ENCODE data around the gene RDH5.

RDH5 gene, protein sequence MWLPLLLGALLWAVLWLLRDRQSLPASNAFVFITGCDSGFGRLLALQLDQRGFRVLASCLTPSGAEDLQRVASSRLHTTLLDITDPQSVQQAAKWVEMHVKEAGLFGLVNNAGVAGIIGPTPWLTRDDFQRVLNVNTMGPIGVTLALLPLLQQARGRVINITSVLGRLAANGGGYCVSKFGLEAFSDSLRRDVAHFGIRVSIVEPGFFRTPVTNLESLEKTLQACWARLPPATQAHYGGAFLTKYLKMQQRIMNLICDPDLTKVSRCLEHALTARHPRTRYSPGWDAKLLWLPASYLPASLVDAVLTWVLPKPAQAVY

DNA sequence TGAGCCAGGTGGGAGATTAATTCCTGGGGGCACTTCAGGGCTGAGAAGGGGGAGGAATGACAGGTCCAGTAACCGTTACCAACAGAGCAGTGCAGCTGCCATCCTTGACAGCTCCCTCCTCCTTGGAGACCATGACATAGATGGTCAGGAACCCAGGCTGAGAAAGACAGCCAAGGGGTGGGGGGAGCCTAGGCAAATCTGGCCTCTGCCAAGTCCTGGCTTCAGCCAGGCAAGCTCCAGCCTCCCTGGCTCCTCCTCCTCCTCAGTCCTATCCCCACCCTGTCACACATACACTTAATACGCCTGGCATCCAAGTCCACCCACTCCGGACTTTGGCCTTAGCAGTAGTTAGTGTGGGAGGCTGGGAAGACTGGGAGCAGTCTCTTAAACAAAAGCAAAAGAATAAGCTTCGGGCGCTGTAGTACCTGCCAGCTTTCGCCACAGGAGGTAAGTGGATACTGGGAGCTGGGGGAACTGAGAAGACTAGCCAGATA lies at the start of gene RDH5:
Gene RDH5, plus strand, starts transcription at position 323 of the 494 bp plus-strand sequence. CDS start 792 bp downstream, outside the sequence.
- TF ChIP-seq ZFX (IDR thresholded peaks at IDR 0.05) = no peak
- TF ChIP-seq, protein P1, sequence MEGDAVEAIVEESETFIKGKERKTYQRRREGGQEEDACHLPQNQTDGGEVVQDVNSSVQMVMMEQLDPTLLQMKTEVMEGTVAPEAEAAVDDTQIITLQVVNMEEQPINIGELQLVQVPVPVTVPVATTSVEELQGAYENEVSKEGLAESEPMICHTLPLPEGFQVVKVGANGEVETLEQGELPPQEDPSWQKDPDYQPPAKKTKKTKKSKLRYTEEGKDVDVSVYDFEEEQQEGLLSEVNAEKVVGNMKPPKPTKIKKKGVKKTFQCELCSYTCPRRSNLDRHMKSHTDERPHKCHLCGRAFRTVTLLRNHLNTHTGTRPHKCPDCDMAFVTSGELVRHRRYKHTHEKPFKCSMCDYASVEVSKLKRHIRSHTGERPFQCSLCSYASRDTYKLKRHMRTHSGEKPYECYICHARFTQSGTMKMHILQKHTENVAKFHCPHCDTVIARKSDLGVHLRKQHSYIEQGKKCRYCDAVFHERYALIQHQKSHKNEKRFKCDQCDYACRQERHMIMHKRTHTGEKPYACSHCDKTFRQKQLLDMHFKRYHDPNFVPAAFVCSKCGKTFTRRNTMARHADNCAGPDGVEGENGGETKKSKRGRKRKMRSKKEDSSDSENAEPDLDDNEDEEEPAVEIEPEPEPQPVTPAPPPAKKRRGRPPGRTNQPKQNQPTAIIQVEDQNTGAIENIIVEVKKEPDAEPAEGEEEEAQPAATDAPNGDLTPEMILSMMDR (conservative IDR thresholded peaks at IDR 0.05) = no peak
- no peak within 1 kb of the TSS for H3K27ac ChIP-seq

DNA sequence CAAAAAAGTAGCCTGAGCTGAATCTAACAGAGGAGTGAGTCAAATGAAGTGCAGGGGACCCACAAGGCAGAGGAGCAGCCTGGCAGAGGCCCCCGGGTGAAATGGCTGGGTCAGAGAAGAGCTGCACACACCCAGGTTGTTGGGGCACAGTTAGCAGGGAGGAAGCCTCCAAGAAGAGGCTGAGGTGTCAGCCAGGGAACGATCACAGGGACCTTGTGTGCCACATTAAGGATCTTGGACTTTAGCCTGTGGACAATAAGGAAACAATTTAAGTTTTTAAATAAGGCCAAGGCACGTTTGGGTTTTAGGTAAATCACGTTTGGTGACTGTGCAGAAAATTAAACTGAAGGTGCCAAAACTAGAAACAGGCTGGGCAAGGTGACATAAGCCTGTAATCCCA lies 48.4 kb upstream of the RDH5 start:
- TF ChIP-seq, protein P1 (conservative IDR thresholded peaks at IDR 0.05) = no peak
- TF ChIP-seq ZFX (IDR thresholded peaks at IDR 0.05) = no peak
- no peak overlapping the region for H3K27ac ChIP-seq

DNA sequence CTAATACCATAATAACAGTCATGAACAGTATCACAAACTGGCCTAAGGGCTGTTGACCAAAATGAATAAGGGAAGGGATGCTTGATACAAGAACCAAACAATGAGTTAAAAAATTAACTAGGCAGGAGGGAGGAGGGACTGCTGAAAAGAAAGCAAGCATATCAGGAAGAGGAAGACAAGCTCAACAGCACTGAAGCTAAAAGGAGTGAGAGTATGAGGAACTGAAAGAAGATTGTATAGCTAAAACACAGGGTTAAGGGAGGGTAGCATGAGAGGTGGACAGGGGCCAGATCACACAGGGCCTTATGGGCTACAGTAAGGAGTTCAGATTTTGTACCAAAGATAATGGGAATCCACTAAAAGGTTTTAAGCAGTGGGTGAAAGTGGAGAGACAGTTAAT lies 46.6 kb upstream of the RDH5 start:
- H3K27ac ChIP-seq = no peak overlapping the region
- TF ChIP-seq, protein P1 (conservative IDR thresholded peaks at IDR 0.05) = no peak
- no peak for TF ChIP-seq ZFX (IDR thresholded peaks at IDR 0.05)

DNA sequence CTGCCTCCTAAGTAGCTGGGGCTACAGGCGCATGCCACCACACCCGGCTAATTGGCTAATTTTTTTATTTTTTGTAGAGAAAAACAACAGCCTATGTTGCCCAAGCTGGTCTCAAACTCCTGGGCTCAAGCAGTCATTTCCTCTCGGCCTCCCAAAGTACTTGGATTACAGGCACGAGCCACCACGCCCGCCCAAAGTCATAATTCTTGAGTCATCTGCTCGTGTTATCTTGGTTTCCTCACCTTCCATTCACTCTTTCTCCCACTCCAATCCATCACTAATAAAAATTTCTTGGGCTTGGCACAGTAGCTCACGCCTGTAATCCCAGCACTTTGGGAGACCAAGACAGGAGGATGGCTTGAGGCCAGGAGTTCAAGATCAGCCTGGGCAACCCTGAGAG lies 44.5 kb upstream of the RDH5 start:
- H3K27ac ChIP-seq = no peak overlapping the region
- TF ChIP-seq, protein P1 (conservative IDR thresholded peaks at IDR 0.05) = no peak
- no peak for TF ChIP-seq ZFX (IDR thresholded peaks at IDR 0.05)

DNA sequence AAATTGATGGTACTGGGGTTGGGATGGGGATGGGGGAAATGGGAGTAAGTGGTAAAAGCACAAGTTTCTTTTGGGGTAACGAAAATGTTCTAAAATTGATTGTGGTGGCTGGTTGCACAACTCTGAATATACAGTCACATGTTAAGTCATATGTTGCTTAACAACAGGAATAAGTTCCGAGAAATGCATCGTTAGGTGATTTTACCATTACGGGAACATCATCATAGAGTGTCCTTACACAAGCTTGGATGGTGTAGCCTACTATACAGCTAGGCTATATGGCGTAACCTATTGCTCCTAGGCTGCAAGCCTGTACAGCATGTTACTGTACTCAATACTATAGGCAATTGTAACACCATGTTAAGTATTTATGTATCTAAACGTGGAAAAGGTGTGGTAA lies 43.5 kb upstream of the RDH5 start:
- TF ChIP-seq, protein P1 (conservative IDR thresholded peaks at IDR 0.05) = no peak
- no peak for TF ChIP-seq ZFX (IDR thresholded peaks at IDR 0.05)
- H3K27ac ChIP-seq = no peak overlapping the region

DNA sequence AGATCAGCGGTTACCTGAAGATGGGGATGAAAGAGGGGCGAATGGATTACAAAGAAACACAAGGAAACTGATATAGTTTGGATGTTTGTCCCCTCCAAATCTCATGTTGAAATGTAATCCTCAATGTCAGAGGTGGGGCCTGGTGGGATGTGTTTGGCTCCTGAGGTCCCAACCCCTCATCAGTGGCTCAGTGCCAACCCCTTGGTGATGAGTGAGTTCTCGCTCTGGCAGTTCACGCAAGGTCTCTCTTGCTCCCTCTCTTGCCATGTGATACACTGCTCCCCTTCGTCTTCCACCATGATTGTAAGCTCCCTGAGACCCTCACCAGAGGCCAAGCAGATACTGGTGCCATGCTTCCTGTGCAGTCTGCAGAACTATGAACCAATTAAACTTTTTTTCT lies 40.5 kb upstream of the RDH5 start:
- H3K27ac ChIP-seq = no peak overlapping the region
- no peak for TF ChIP-seq ZFX (IDR thresholded peaks at IDR 0.05)
- TF ChIP-seq, protein P1 (conservative IDR thresholded peaks at IDR 0.05) = no peak

DNA sequence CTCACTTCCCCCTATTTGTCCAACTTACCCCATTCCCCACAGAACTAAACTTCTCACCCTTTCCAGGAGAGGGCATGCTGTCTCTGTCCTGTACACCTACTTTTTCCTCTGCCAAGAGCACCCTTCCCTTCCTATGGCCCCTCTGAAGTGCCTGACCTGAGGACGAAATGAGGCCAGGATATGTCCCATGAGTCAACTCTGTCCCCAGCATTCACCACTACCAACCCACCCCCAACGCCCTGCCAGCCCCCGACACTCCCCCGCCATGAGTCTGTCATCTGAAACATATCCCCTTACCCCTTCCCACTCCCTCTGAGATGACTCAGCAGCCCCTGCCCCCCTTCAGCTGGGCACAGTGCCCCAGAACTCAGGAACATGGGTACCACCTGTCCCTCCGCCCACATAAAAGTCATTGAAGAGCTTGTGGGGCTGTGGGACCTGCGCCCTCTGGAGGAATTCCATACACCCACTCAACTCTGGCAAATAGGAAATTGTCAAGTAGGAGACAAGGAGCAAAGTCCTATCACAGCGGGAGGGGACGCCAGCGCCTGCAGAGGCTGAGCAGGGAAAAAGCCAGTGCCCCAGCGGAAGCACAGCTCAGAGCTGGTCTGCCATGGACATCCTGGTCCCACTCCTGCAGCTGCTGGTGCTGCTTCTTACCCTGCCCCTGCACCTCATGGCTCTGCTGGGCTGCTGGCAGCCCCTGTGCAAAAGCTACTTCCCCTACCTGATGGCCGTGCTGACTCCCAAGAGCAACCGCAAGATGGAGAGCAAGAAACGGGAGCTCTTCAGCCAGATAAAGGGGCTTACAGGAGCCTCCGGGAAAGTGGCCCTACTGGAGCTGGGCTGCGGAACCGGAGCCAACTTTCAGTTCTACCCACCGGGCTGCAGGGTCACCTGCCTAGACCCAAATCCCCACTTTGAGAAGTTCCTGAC lies 38.8 kb upstream of the RDH5 start:
- no peak for TF ChIP-seq ZFX (IDR thresholded peaks at IDR 0.05)
- TF ChIP-seq, protein P1 (conservative IDR thresholded peaks at IDR 0.05) = no peak; the same call in 1 of the 2 replicates
- no peak overlapping the region for H3K27ac ChIP-seq

Data from C4-2B (cell line).